ENCODE results near the gene ELFN1. TPM values are rescaled to one million over a fixed set of nuclear protein-coding genes. Genes with fewer than 3 reads are reported as not detected.

Gene ELFN1
- total and polyA plus RNA-seq, 10 of the 15 experiments (the other 5 are each of a cell fraction or from before 2014, with no cell fraction given): 0.04 TPM; not detected in 9

- Histone ChIP-seq H3K9ac (ENCODE audit: control insufficient read depth, insufficient read depth, low read length) (no peak overlapping the region), H3K9me3 (replicated peaks; ENCODE audit: control insufficient read depth, insufficient read depth, low read length) (no peaks in the 10 kb centered on the region), H2AFZ (ENCODE audit: control insufficient read depth, low read depth, low read length) (no peak overlapping the region), H4K20me1 (ENCODE audit: control insufficient read depth, insufficient read depth) (no peaks in the 10 kb centered on the region), H3K4me1 (ENCODE audit: control insufficient read depth, insufficient read depth, low read length) (no peaks in the 10 kb centered on the region), H3K27me3 (replicated peaks in 1 of 2; ENCODE audit: control insufficient read depth in 2 of 2, insufficient read depth in 2 of 2, low read length in 1 of 2) (no peaks in the 10 kb centered on the region), H3K36me3 (ENCODE audit: control insufficient read depth in 2 of 2, insufficient read depth in 2 of 2, low read length in 1 of 2) (no peaks in the 10 kb centered on the region), H3K79me2 (ENCODE audit: control insufficient read depth, insufficient read depth, low read length) (no peaks in the 10 kb centered on the region), H3K4me2 (ENCODE audit: control insufficient read depth, insufficient read depth) (no peak overlapping the region), H3K4me3 (no peak overlapping the region), H3K27ac (ENCODE audit: control insufficient read depth, insufficient read depth) (no peak overlapping the region)
- BruUV-seq (replicated peaks): no TSS peak
- 77% methylated on average over 10 of the region's 10 CpGs for WGBS (ENCODE audit: insufficient coverage, insufficient replicate concordance, low lambda C conversion rate, missing lambda C conversion rate)
- no peak for FAIRE-seq
- in situ Hi-C loops (cut with MboI): no loop called here
- intact Hi-C loops (cut with micrococcal nuclease; ENCODE audit: unreplicated experiment): no loop called here
- ChIA-PET RAD21 (ENCODE audit: unreplicated experiment) (no interaction called here), SMC1A (ENCODE audit: uncharacterized antibody, unreplicated experiment) (no interaction called here), POLR2A (no interaction called here), CTCF (no interaction called here)
- no peak for DNase-seq (ENCODE audit: low read depth, low spot score)
- TF ChIP-seq, protein P1, sequence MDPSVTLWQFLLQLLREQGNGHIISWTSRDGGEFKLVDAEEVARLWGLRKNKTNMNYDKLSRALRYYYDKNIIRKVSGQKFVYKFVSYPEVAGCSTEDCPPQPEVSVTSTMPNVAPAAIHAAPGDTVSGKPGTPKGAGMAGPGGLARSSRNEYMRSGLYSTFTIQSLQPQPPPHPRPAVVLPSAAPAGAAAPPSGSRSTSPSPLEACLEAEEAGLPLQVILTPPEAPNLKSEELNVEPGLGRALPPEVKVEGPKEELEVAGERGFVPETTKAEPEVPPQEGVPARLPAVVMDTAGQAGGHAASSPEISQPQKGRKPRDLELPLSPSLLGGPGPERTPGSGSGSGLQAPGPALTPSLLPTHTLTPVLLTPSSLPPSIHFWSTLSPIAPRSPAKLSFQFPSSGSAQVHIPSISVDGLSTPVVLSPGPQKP (IDR thresholded peaks at IDR 0.05; ENCODE audit: low read depth, low read length): no peak
- TF ChIP-seq NR2C1 (IDR thresholded peaks at IDR 0.05): no peak
- no peak for TF ChIP-seq SMARCA5 (IDR thresholded peaks at IDR 0.05)
- no peak for TF ChIP-seq ZZZ3 (IDR thresholded peaks at IDR 0.05; ENCODE audit: control insufficient read depth, insufficient read length, low read depth)
- TF ChIP-seq EGR1 (IDR thresholded peaks at IDR 0.05; ENCODE audit: borderline replicate concordance in 1 of 2, low read depth in 2 of 2, low read length in 2 of 2): no peak
- ATAC-seq: no peak
Measured at GRCh38 chr7:1717095-1717483, 47.0 kb downstream of the ELFN1 start.

DNA sequence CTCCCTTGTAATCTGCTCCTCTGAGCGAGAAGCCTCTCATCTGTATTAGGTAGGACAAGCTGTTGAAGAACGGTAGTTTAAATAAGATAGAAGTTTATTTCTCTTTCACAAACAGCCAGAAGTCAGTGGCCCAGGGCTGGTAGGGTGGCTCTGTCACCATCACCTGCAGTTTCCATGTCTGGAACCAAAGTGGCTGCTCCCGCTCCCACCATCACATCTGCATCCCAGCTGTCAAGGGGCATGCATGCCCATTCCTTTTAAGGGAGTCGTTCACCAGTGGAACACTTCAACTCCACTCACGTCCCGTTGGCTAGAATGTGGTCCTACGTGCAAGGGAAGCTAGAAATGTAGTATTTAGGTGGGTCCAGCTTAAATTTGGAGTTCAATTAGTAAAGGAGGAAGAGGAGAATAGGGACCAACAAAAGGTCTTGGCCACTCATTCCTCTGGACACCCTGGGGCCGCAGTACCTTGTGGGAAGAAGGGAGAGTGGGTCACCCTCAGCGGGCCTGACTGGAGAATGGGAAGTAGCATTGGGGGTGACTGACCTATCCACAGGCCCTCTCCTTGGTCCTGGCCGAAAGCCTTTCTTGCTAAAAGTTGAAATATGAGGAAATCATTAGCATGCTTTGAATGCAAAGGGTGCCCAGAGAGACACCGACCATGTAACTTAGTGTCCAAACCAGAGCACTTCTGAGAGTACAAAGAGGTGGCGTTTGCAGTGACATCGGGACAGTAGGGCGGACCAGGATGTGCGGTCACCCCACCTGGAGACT, 48.0 kb downstream of the ELFN1 start:
- Histone ChIP-seq H3K4me2 (ENCODE audit: control insufficient read depth, insufficient read depth) (no peak overlapping the region), H3K9me3 (replicated peaks; ENCODE audit: control insufficient read depth, insufficient read depth, low read length) (no peaks in the 10 kb centered on the region), H3K27me3 (replicated peaks in 1 of 2; ENCODE audit: control insufficient read depth in 2 of 2, insufficient read depth in 2 of 2, low read length in 1 of 2) (no peaks in the 10 kb centered on the region), H2AFZ (ENCODE audit: control insufficient read depth, low read depth, low read length) (no peak overlapping the region), H3K36me3 (ENCODE audit: control insufficient read depth in 2 of 2, insufficient read depth in 2 of 2, low read length in 1 of 2) (no peaks in the 10 kb centered on the region), H3K79me2 (ENCODE audit: control insufficient read depth, insufficient read depth, low read length) (no peaks in the 10 kb centered on the region), H4K20me1 (ENCODE audit: control insufficient read depth, insufficient read depth) (no peaks in the 10 kb centered on the region), H3K4me3 (no peak overlapping the region), H3K4me1 (ENCODE audit: control insufficient read depth, insufficient read depth, low read length) (no peaks in the 10 kb centered on the region), H3K27ac (ENCODE audit: control insufficient read depth, insufficient read depth) (no peak overlapping the region), H3K9ac (ENCODE audit: control insufficient read depth, insufficient read depth, low read length) (no peak overlapping the region)
- TF ChIP-seq SIX5 (IDR thresholded peaks at IDR 0.05; ENCODE audit: low read depth, low read length, severe bottlenecking) (no peak), KLF5 (IDR thresholded peaks at IDR 0.05; ENCODE audit: partially characterized antibody) (no peak), IRF4 (IDR thresholded peaks at IDR 0.05; ENCODE audit: low read depth, low read length) (no peak), ZNF622 (IDR thresholded peaks at IDR 0.05) (no peak), GATAD2B (conservative IDR thresholded peaks at IDR 0.05; ENCODE audit: low read depth) (no peak), RBBP5 (conservative IDR thresholded peaks at IDR 0.05) (no peak), RB1 (IDR thresholded peaks at IDR 0.05; ENCODE audit: borderline replicate concordance) (no peak)
- BruUV-seq (replicated peaks): no TSS peak
- RAD21 ChIA-PET (ENCODE audit: unreplicated experiment): no interaction called here
- POLR2A ChIA-PET: no interaction called here
- WGBS (ENCODE audit: insufficient coverage, insufficient replicate concordance, low lambda C conversion rate, missing lambda C conversion rate): 67% methylated on average over 15 of the region's 15 CpGs
- CTCF ChIA-PET: interaction anchor here (0.5 to 0.6 kb wide), 2 partner anchors 31 to 131 kb away, joined by 3 read pairs; no protein-coding TSS in a partner anchor
- intact Hi-C loops (cut with micrococcal nuclease; ENCODE audit: unreplicated experiment): no loop called here
- no peak for FAIRE-seq
- in situ Hi-C loops (cut with MboI): no loop called here
- DNase-seq (ENCODE audit: low read depth, low spot score): no peak
- SMC1A ChIA-PET (ENCODE audit: uncharacterized antibody, unreplicated experiment): no interaction called here
- ATAC-seq: no peak

All from GM12878 (cell line).